ENCODE results near the gene CREB3. TPM values are rescaled to one million over a fixed set of nuclear protein-coding genes. Genes with fewer than 3 reads are reported as not detected.

The CREB3 gene
- polyA plus RNA-seq, 2 of the 4 experiments (the other 2 are of a cell fraction): 33.3 to 51.3 TPM

DNA sequence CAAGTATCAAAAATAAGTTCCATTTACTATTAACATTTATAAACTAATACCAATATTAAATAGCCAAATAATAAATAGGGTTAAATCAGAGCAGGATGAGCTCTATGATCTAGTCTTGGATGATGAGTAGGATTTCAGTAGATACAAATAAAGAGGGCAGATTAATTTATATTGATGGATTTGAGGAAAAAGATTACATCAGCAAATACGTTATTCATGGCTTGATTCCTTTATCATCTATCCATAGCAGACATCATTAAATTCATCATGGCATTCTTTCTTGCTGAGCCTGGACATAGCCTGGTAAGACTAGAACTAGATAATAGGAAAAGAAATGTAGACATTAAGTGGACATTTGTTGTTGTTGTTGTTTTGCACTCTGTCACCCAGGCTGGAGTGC, 35.0 kb downstream of the CREB3 start:
- H3K4me2 ChIP-seq: no peak overlapping the region
- H3K27ac ChIP-seq: no peak overlapping the region
- TF ChIP-seq, protein P1, sequence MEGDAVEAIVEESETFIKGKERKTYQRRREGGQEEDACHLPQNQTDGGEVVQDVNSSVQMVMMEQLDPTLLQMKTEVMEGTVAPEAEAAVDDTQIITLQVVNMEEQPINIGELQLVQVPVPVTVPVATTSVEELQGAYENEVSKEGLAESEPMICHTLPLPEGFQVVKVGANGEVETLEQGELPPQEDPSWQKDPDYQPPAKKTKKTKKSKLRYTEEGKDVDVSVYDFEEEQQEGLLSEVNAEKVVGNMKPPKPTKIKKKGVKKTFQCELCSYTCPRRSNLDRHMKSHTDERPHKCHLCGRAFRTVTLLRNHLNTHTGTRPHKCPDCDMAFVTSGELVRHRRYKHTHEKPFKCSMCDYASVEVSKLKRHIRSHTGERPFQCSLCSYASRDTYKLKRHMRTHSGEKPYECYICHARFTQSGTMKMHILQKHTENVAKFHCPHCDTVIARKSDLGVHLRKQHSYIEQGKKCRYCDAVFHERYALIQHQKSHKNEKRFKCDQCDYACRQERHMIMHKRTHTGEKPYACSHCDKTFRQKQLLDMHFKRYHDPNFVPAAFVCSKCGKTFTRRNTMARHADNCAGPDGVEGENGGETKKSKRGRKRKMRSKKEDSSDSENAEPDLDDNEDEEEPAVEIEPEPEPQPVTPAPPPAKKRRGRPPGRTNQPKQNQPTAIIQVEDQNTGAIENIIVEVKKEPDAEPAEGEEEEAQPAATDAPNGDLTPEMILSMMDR (IDR thresholded peaks at IDR 0.05): no peak
- TF ChIP-seq FOSB (CRISPR knock-in tag; IDR thresholded peaks at IDR 0.05): no peak
- TF ChIP-seq MAFK (IDR thresholded peaks at IDR 0.05; ENCODE audit: partially characterized antibody): peak; percentile 70
- no peak for TF ChIP-seq RAD21 (conservative IDR thresholded peaks at IDR 0.05 in 1 of 2, IDR thresholded peaks at IDR 0.05 in 1 of 2)
- TF ChIP-seq, protein P2, sequence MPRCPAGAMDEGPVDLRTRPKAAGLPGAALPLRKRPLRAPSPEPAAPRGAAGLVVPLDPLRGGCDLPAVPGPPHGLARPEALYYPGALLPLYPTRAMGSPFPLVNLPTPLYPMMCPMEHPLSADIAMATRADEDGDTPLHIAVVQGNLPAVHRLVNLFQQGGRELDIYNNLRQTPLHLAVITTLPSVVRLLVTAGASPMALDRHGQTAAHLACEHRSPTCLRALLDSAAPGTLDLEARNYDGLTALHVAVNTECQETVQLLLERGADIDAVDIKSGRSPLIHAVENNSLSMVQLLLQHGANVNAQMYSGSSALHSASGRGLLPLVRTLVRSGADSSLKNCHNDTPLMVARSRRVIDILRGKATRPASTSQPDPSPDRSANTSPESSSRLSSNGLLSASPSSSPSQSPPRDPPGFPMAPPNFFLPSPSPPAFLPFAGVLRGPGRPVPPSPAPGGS (IDR thresholded peaks at IDR 0.05): no peak
- no peak for TF ChIP-seq HOXA7 (CRISPR knock-in tag; IDR thresholded peaks at IDR 0.05)
- no peak for TF ChIP-seq ZC3H11A (IDR thresholded peaks at IDR 0.05)
- TF ChIP-seq HOXB13 (CRISPR knock-in tag; IDR thresholded peaks at IDR 0.05; ENCODE audit: low read depth): no peak
- TF ChIP-seq, protein P3, sequence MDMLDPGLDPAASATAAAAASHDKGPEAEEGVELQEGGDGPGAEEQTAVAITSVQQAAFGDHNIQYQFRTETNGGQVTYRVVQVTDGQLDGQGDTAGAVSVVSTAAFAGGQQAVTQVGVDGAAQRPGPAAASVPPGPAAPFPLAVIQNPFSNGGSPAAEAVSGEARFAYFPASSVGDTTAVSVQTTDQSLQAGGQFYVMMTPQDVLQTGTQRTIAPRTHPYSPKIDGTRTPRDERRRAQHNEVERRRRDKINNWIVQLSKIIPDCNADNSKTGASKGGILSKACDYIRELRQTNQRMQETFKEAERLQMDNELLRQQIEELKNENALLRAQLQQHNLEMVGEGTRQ (IDR thresholded peaks at IDR 0.05): no peak
- no peak for ATAC-seq
- no peak for DNase-seq (ENCODE audit: low read depth in 1 of 2, low spot score in 1 of 2)
- no peaks in the 10 kb centered on the region for H3K9me3 ChIP-seq
- ChIA-PET CTCF (interaction anchor here (0.7 to 13.6 kb wide), 4 partner anchors 18 to 188 kb away, joined by 3 to 122 read pairs (median 4); no protein-coding TSS in a partner anchor), POLR2A (interaction anchor here (0.6 to 0.7 kb wide), 2 partner anchors 9 to 164 kb away, joined by 3 to 4 read pairs; no protein-coding TSS in a partner anchor)
- FAIRE-seq: no peak
- H3K4me1 ChIP-seq: peaks cover 23% of the 10 kb centered on the region
- no peak overlapping the region for H3K4me3 ChIP-seq
- 92% methylated on average over 1 of the region's 1 CpG for WGBS (ENCODE audit: missing lambda C conversion rate)

DNA sequence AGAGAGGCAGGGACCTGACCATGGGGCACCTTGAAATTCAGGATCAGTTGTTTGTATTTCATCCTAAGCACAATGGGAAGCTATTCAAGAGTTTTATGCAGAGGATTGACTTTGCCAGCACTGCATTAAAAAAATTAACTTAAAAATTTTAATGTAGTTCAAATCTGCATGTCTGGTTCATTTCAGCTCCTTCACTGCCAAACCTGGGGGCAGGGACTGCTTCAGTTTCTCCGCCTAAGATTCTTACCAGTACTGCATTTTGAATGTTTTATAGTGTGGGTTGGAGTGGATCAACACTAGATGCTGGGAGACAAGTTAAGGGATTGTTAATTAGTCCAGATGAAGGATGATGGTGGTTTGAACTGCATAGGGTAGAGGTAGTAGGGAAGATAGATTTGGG, 37.3 kb downstream of the CREB3 start:
- no peak for ATAC-seq
- H3K4me3 ChIP-seq: no peak overlapping the region
- H3K4me2 ChIP-seq: no peak overlapping the region
- CTCF ChIA-PET: interaction anchor here (0.8 to 13.6 kb wide), 8 partner anchors 12 to 74 kb away, joined by 3 to 122 read pairs (median 4); no protein-coding TSS in a partner anchor
- DNase-seq (ENCODE audit: low read depth in 1 of 2, low spot score in 1 of 2): no peak
- peaks cover 23% of the 10 kb centered on the region for H3K4me1 ChIP-seq
- FAIRE-seq: no peak
- POLR2A ChIA-PET: no interaction called here
- WGBS (ENCODE audit: missing lambda C conversion rate): 88% methylated on average over 1 of the region's 1 CpG
- H3K27ac ChIP-seq: no peak overlapping the region
- TF ChIP-seq, protein P4, sequence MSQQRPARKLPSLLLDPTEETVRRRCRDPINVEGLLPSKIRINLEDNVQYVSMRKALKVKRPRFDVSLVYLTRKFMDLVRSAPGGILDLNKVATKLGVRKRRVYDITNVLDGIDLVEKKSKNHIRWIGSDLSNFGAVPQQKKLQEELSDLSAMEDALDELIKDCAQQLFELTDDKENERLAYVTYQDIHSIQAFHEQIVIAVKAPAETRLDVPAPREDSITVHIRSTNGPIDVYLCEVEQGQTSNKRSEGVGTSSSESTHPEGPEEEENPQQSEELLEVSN (IDR thresholded peaks at IDR 0.05; ENCODE audit: borderline replicate concordance, low read depth): no peak
- TF ChIP-seq MYC (IDR thresholded peaks at IDR 0.05; ENCODE audit: borderline replicate concordance, low read length) (no peak), RCOR1 (IDR thresholded peaks at IDR 0.05; ENCODE audit: low read depth, low read length) (no peak), ZNF302 (CRISPR knock-in tag; IDR thresholded peaks at IDR 0.05) (no peak), HEYL (CRISPR knock-in tag; IDR thresholded peaks at IDR 0.05) (no peak), FOSL2 (IDR thresholded peaks at IDR 0.05) (no peak), FOSL2 (CRISPR knock-in tag; IDR thresholded peaks at IDR 0.05) (no peak), CEBPB (IDR thresholded peaks at IDR 0.05) (no peak), MAFK (IDR thresholded peaks at IDR 0.05; ENCODE audit: partially characterized antibody) (no peak), ZC3H11A (IDR thresholded peaks at IDR 0.05) (no peak)
- TF ChIP-seq, protein P5, sequence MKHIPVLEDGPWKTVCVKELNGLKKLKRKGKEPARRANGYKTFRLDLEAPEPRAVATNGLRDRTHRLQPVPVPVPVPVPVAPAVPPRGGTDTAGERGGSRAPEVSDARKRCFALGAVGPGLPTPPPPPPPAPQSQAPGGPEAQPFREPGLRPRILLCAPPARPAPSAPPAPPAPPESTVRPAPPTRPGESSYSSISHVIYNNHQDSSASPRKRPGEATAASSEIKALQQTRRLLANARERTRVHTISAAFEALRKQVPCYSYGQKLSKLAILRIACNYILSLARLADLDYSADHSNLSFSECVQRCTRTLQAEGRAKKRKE (CRISPR knock-in tag; IDR thresholded peaks at IDR 0.05; ENCODE audit: low read depth): no peak
- TF ChIP-seq, protein P6, sequence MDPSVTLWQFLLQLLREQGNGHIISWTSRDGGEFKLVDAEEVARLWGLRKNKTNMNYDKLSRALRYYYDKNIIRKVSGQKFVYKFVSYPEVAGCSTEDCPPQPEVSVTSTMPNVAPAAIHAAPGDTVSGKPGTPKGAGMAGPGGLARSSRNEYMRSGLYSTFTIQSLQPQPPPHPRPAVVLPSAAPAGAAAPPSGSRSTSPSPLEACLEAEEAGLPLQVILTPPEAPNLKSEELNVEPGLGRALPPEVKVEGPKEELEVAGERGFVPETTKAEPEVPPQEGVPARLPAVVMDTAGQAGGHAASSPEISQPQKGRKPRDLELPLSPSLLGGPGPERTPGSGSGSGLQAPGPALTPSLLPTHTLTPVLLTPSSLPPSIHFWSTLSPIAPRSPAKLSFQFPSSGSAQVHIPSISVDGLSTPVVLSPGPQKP (IDR thresholded peaks at IDR 0.05; ENCODE audit: low read depth, low read length): no peak
- H3K9me3 ChIP-seq: no peaks in the 10 kb centered on the region

Data from A549 (cell line).